Activated CD4-positive, alpha-beta T cell treated with anti-CD3 and anti-CD28 coated beads, Interleukin-2, Interleukin-6, amounts not matched to agents 100 ng/mL and 50 ng/mL, durations not matched to agents 16 hours and 8 hours (primary cell): ENCODE data around the gene CMTM2.

Source experiments
- DNase-seq: peaks from one replicate; pipeline ENCODE4 v3.0.0-alpha.2; 2020

The CMTM2 gene

GRCh38 chr16:66637806-66638205 is 58.5 kb downstream of the CMTM2 start:
- no peak for DNase-seq
